CD4-positive, alpha-beta memory T cell (primary cell): ENCODE data around the gene TXNRD2. TPM values are rescaled to one million over a fixed set of nuclear protein-coding genes. Genes with fewer than 3 reads are reported as not detected.
A peak's percentile ranks its signal among the peaks of the same experiment; 100 is the strongest.

Source experiments
- CTCF ChIA-PET: fragments of 350-600 bp; sonication (Branson Sonifier 250); formaldehyde crosslinking; loops from one replicate; lab custom pipeline; 2021; ENCODE audit warnings: inconsistent platforms; ENCODE audit not compliant: partially characterized antibody; lab: Charles Lee
- POLR2A ChIA-PET: fragments of 350-600 bp; sonication (Branson Sonifier 250); formaldehyde crosslinking; loops from one replicate; lab custom pipeline; 2021; ENCODE audit not compliant: partially characterized antibody; lab: Charles Lee
- DNase-seq, 5 donors: peaks; one replicate each; pipeline versions ENCODE4 v3.0.0 to v3.0.0-alpha.2; 2020 to 2022; ENCODE audit warnings: mixed read lengths in 1 of 5
- H3K27ac ChIP-seq: one replicate; pipeline ENCODE4 v1.7.0; 2013; ENCODE audit warnings: low read depth, low read length
- H3K27me3 ChIP-seq: 2 replicates; pipeline ENCODE4 v1.7.0; 2013; ENCODE audit warnings: mild to moderate bottlenecking, low read length, moderate library complexity; ENCODE audit not compliant: insufficient read depth
- H3K36me3 ChIP-seq: 2 replicates; pipeline ENCODE4 v1.7.0; 2013; ENCODE audit warnings: mild to moderate bottlenecking, low read length, moderate library complexity; ENCODE audit not compliant: insufficient read depth
- H3K4me1 ChIP-seq: 2 replicates; pipeline ENCODE4 v1.7.0; 2013; ENCODE audit warnings: mild to moderate bottlenecking, low read length, moderate library complexity; ENCODE audit not compliant: insufficient read depth
- H3K4me3 ChIP-seq, 2 donors: one replicate each; pipeline ENCODE4 v1.7.0; 2013; ENCODE audit warnings: low read length in 2 of 2, mild to moderate bottlenecking in 1 of 2
- H3K9me3 ChIP-seq, 2 donors: one replicate each; pipeline ENCODE4 v1.7.0; 2013; ENCODE audit warnings: low read length in 2 of 2, control low read depth in 1 of 2; ENCODE audit not compliant: control insufficient read depth in 1 of 2
- H3K27ac Mint-ChIP-seq, 7 donors: one replicate each; pipeline ENCODE4 v1.8.0; 2020 to 2021; ENCODE audit warnings: mixed read lengths in 7 of 7, mild to moderate bottlenecking in 6 of 7, inconsistent platforms in 3 of 7, moderate library complexity in 3 of 7
- H3K27me3 Mint-ChIP-seq, 2 donors: one replicate each; pipeline ENCODE4 v1.8.0; 2020 to 2021; ENCODE audit warnings: mixed read lengths in 2 of 2
- H3K36me3 Mint-ChIP-seq, 2 donors: one replicate each; pipeline ENCODE4 v1.8.0; 2020 to 2021; ENCODE audit warnings: mixed read lengths in 2 of 2, inconsistent platforms in 1 of 2, mild to moderate bottlenecking in 1 of 2
- H3K4me1 Mint-ChIP-seq, 4 donors: one replicate each; pipeline ENCODE4 v1.8.0; 2020 to 2021; ENCODE audit warnings: mixed read lengths in 4 of 4, mild to moderate bottlenecking in 1 of 4
- H3K4me3 Mint-ChIP-seq, 8 donors: one replicate each; pipeline ENCODE4 v1.8.0; 2020 to 2021; ENCODE audit warnings: mixed read lengths in 8 of 8, mild to moderate bottlenecking in 7 of 8, moderate library complexity in 6 of 8, inconsistent platforms in 3 of 8
- H3K9me3 Mint-ChIP-seq, 8 donors: one replicate each; pipeline ENCODE4 v1.8.0; 2020 to 2021; ENCODE audit warnings: mixed read lengths in 8 of 8, mild to moderate bottlenecking in 5 of 8, inconsistent platforms in 3 of 8, moderate library complexity in 1 of 8
- intact Hi-C: fragments of 100-400 bp; cut with micrococcal nuclease; formaldehyde crosslinking; loops from one replicate; pipeline ENCODE4 v1.15.1; 2023
- polyA plus RNA-seq, 2 donors: library from polyadenylated mRNA; unstranded; fragments of 300-500 nt; fragmentation: Illumina TruSeq; gene quantifications; one replicate each; pipeline ENCODE4 v1.2.3, GENCODE V29; 2021
- total RNA-seq, 2 experiments: library from RNA; stranded (reverse); gene quantifications; one replicate each; pipeline ENCODE4 v1.2.3, GENCODE V29; 2021

Gene TXNRD2
- total and polyA plus RNA-seq, 4 experiments from 2014 or later, result 8.5 to 35.9 (median 22.7) TPM

DNA sequence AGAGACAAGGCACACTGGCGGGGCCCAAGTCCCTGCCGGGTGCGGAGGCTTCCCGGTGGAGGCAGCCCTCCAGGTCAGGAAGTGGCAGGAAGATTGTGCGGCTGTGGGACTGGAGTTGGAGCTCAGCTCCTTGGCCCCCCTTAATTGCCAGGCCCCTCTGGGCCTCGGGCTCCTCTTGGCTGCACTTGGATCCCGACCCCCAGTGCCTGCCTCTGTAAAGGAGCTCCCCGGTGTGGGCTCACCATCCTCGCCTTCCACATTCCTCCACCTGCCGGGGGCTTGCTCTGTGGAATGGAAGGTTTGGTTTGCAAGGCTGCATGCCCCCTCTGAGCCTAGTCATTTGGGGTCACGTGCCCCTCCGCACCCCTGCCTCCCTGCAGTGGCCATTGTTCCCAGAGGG, 38.1 kb downstream of the TXNRD2 start:
- H3K9me3 Mint-ChIP-seq, result no peaks in the 10 kb centered on the region
- Histone ChIP-seq H3K27me3 (no peaks in the 10 kb centered on the region), H3K9me3 (no peaks in the 10 kb centered on the region), H3K27ac (no peak overlapping the region), H3K4me3 (no peak overlapping the region), H3K36me3 (no peaks in the 10 kb centered on the region), H3K4me1 (no peaks in the 10 kb centered on the region)
- DNase-seq, result no peak
- CTCF ChIA-PET, result interaction anchor here (6.5 kb wide), 1 partner anchor 173 kb away, joined by 34 read pairs; no protein-coding TSS in a partner anchor
- no peak overlapping the region for H3K27ac Mint-ChIP-seq
- H3K4me3 Mint-ChIP-seq, result no peak overlapping the region
- H3K4me1 Mint-ChIP-seq, result peaks cover 0 to 1% (median 0%) of the 10 kb centered on the region in 4 donors
- intact Hi-C loops, result no loop called here
- H3K36me3 Mint-ChIP-seq, result peaks cover 13 to 14% of the 10 kb centered on the region in 2 donors
- H3K27me3 Mint-ChIP-seq, result no peaks in the 10 kb centered on the region
- POLR2A ChIA-PET, result no interaction called here

DNA sequence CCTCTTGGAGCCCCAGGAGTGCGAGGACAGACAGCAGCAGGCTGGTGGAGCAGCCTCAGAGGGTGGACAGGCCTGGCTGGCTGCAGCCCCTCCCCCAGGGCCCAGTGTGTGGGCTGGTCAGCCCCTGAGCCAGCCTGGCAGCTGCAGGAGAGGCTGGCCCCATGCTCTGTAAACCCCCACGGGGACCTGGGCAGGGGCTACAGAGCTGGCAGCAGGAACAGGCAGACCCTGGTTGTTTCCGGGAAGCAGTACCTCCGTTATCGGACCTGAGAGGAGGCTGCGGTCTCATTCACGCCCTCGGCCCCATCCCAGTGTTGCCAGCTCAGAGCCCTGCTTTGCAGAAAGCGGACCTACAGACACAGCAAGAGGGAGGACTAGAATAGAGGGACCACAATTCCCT, 38.6 kb downstream of the TXNRD2 start:
- H3K4me1 ChIP-seq, result no peaks in the 10 kb centered on the region
- no peak for DNase-seq
- H3K27me3 ChIP-seq, result no peaks in the 10 kb centered on the region
- ChIA-PET CTCF (interaction anchor here (0.6 to 6.5 kb wide), 2 partner anchors 173 to 436 kb away, joined by 3 to 34 read pairs; no protein-coding TSS in a partner anchor), POLR2A (interaction anchor here (0.8 kb wide), 1 partner anchor 11 kb away, joined by 3 read pairs; no protein-coding TSS in a partner anchor)
- H3K9me3 ChIP-seq, result no peaks in the 10 kb centered on the region
- H3K27ac ChIP-seq, result no peak overlapping the region
- intact Hi-C loops, result no loop called here
- Mint-ChIP-seq H3K27me3 (no peaks in the 10 kb centered on the region), H3K4me3 (no peak overlapping the region), H3K36me3 (peaks cover 10 to 11% of the 10 kb centered on the region in 2 donors), H3K27ac (no peak overlapping the region), H3K9me3 (no peaks in the 10 kb centered on the region), H3K4me1 (peaks cover 0 to 1% (median 0%) of the 10 kb centered on the region in 4 donors)
- H3K4me3 ChIP-seq, result no peak overlapping the region
- H3K36me3 ChIP-seq, result no peaks in the 10 kb centered on the region

DNA sequence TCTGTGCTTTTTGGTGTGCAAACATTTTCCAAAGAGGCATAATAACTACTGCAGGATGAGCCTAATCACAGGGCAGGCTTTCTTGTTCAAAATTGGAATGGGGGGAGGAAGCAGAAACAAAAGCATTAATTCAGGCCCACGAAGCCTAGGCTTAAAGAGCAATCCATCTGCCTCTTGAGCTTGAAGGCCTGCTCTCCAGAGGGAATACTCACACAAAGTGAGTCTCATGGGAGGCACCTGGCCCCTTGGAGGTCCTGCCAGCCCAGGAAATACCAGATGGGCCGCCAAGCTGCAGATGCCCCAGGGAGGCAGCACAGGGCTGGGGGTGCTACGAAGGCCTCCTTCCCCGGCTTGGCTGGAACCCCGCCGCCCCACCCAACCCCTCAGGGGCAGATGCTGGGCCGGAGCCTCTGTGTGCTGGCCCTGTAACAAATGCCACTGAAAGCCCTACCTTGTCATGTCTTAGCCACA, 39.3 kb downstream of the TXNRD2 start:
- Histone ChIP-seq H3K27me3 (no peaks in the 10 kb centered on the region), H3K4me1 (no peaks in the 10 kb centered on the region), H3K4me3 (no peak overlapping the region), H3K9me3 (no peaks in the 10 kb centered on the region), H3K27ac (no peak overlapping the region), H3K36me3 (no peaks in the 10 kb centered on the region)
- Mint-ChIP-seq H3K4me3 (no peak overlapping the region), H3K4me1 (peaks cover 0 to 2% (median under 1%) of the 10 kb centered on the region in 4 donors), H3K27ac (no peak overlapping the region), H3K36me3 (peaks cover 10 to 13% of the 10 kb centered on the region in 2 donors), H3K27me3 (no peaks in the 10 kb centered on the region), H3K9me3 (no peaks in the 10 kb centered on the region)
- intact Hi-C loops, result no loop called here
- POLR2A ChIA-PET, result interaction anchor here (2.9 kb wide), 1 partner anchor 11 kb away, joined by 13 read pairs; no protein-coding TSS in a partner anchor
- CTCF ChIA-PET, result interaction anchor here (6.5 kb wide), 1 partner anchor 172 kb away, joined by 34 read pairs; no protein-coding TSS in a partner anchor
- no peak for DNase-seq

DNA sequence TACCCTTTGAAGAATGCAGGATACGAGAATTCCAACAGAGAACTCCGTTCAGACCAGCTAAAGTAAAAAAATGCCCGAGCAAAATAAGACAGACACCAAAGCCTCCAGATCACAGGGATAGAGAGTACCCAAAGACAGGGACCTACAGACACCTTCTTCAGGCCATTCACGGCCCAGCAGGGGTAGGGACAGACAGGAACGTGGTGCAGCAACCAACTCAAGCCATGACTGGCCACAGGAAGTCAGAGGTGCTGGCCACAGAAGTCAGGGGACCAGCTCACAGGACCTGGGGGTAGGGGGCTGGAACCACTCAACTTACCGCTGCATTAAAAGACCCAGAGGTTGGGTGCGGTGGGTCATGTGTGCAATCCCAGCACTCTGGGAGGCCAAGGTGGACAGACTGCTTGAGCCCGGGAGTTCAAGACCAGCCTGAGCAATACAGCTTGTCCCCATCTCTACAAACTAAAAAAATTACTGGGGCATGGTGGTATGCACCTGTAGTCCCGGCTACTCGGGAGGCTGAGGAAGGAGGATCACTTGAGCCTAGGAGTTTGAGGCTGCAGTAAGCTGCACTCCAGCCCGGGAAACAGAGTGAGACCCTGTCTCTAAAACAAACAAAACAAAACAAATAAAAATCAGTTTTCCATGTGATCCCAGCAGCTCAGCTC, 39.9 kb downstream of the TXNRD2 start:
- no peaks in the 10 kb centered on the region for H3K36me3 ChIP-seq
- no peaks in the 10 kb centered on the region for H3K9me3 ChIP-seq
- peaks cover 1% of the 10 kb centered on the region for H3K4me1 ChIP-seq
- peaks cover 10 to 14% of the 10 kb centered on the region in 2 donors for H3K36me3 Mint-ChIP-seq
- H3K27ac Mint-ChIP-seq, result no peak overlapping the region
- H3K27me3 ChIP-seq, result no peaks in the 10 kb centered on the region
- no peaks in the 10 kb centered on the region for H3K27me3 Mint-ChIP-seq
- H3K9me3 Mint-ChIP-seq, result no peaks in the 10 kb centered on the region
- H3K4me3 Mint-ChIP-seq, result no peak overlapping the region
- ChIA-PET CTCF (interaction anchor here (6.5 kb wide), 1 partner anchor 171 kb away, joined by 34 read pairs; no protein-coding TSS in a partner anchor), POLR2A (interaction anchor here (2.9 kb wide), 1 partner anchor 10 kb away, joined by 13 read pairs; no protein-coding TSS in a partner anchor)
- intact Hi-C loops, result no loop called here
- DNase-seq, result no peak
- no peak overlapping the region for H3K27ac ChIP-seq
- H3K4me3 ChIP-seq, result no peak overlapping the region
- H3K4me1 Mint-ChIP-seq, result peaks cover 0 to 8% (median 1%) of the 10 kb centered on the region in 4 donors

DNA sequence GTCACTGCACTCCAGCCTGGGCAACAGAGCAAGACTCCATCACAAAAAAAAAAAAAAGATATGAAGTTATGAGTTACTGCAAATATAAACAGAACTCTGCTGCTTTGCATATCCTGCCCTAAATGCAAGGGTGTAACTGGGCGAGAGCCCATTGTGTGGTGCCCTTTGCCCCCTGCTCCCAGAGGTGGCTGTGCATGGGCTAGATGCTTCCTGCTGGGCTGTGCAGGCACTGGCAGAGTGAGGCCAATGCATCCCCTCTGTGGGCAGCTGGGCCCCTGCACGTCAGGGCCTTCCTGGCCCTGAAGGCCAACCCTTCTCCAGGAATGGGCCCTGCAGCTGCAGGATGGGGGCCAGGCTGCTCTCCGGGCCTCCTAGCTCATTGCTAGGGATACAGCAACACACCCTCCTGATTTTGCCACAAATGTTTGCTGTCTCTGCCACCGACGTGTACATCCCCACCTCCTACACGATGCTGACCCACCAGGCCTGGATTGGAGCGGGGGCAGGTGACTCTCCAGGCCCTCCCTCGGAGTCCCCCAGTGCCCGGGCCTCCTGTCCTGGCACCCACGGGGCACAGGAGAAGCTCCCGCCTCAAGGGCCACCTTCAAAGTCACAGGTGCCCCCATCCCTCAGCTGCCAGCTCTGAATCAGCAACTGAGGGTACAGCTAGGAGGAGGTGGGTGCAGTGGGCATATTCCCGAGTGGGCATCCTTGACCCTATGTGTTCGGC, 40.7 kb downstream of the TXNRD2 start:
- no peaks in the 10 kb centered on the region for H3K9me3 Mint-ChIP-seq
- ChIA-PET CTCF (interaction anchor here (6.5 kb wide), 1 partner anchor 170 kb away, joined by 34 read pairs; no protein-coding TSS in a partner anchor), POLR2A (interaction anchor here (2.9 kb wide), 1 partner anchor 9 kb away, joined by 13 read pairs; no protein-coding TSS in a partner anchor)
- no peak overlapping the region for H3K27ac ChIP-seq
- H3K36me3 ChIP-seq, result no peaks in the 10 kb centered on the region
- H3K36me3 Mint-ChIP-seq, result peaks cover 7 to 9% of the 10 kb centered on the region in 2 donors
- no peaks in the 10 kb centered on the region for H3K27me3 ChIP-seq
- H3K9me3 ChIP-seq, result no peaks in the 10 kb centered on the region
- no peak overlapping the region for H3K27ac Mint-ChIP-seq
- intact Hi-C loops, result no loop called here
- H3K4me3 Mint-ChIP-seq, result no peak overlapping the region
- DNase-seq, result no peak
- H3K4me1 Mint-ChIP-seq, result peaks cover 0 to 14% (median 1%) of the 10 kb centered on the region in 4 donors
- no peaks in the 10 kb centered on the region for H3K27me3 Mint-ChIP-seq
- peaks cover 7% of the 10 kb centered on the region for H3K4me1 ChIP-seq
- no peak overlapping the region for H3K4me3 ChIP-seq

DNA sequence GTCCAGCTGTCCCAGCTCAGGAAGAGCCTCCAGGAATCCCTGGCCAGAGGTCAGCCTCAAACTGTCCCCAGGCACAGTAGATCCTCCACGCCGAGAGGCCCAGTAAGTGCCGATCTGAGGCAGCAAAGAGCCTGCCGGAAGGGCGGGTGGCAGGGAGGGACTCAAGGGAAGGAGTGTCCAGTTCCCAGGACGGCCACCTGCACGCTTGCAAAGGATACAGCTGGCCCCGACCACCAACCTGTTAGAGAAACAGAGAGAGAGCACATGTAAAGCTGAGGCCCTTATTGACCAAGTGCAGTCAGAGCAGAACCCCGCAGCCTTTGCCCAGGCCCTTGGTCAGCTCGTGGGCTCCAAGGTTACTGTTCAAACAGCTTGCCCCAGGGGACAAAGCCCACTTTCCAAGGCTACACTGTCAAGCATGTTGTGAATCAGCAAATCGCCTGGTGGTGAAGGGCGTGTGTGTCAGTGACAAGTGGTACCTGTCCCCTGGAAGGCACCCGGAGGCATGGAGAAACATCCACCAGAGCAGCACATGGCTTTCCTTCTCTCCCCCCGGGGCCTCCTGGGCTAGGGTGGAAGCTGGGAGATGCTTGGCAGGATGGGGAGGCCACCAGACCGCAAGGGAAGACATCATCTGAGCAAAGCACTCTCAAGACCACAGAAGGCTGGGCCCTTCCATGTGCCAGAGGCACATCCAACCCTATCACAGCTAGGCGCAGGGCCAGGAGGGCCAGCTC, 42.6 kb downstream of the TXNRD2 start:
- Mint-ChIP-seq H3K9me3 (no peaks in the 10 kb centered on the region), H3K4me3 (no peak overlapping the region), H3K4me1 (peaks cover 3 to 32% (median 6%) of the 10 kb centered on the region in 4 donors), H3K27ac (peak overlapping the region in 3 of 7 donors; percentile 17 to 64 (median 52)), H3K27me3 (no peaks in the 10 kb centered on the region), H3K36me3 (peaks cover 9 to 10% of the 10 kb centered on the region in 2 donors)
- no peaks in the 10 kb centered on the region for H3K27me3 ChIP-seq
- POLR2A ChIA-PET, result no interaction called here
- no peaks in the 10 kb centered on the region for H3K36me3 ChIP-seq
- CTCF ChIA-PET, result interaction anchor here (1.0 to 1.3 kb wide), 2 partner anchors 49 to 169 kb away, joined by 3 to 6 read pairs; no protein-coding TSS in a partner anchor
- H3K27ac ChIP-seq, result no peak overlapping the region
- intact Hi-C loops, result no loop called here
- H3K4me3 ChIP-seq, result no peak overlapping the region
- no peak for DNase-seq
- H3K4me1 ChIP-seq, result peaks cover 15% of the 10 kb centered on the region
- no peaks in the 10 kb centered on the region for H3K9me3 ChIP-seq
